Superior temporal gyrus (tissue), 1 donor: ENCODE data around the gene TNFAIP2.

Source experiments
- DNase-seq: peaks from one replicate; pipeline ENCODE4 v3.0.0-alpha.2; 2016; ENCODE audit errors: extremely low spot score

Gene TNFAIP2

GRCh38 chr14:103121846-103122584 lies 1.2 kb upstream of the TNFAIP2 start:
- no peak for DNase-seq

GRCh38 chr14:103122585-103122946 lies 695 bp upstream of the TNFAIP2 start:
- no peak for DNase-seq

- no peak for DNase-seq
These were observed 606 bp downstream of the TNFAIP2 start for GRCh38 chr14:103123634-103124500.

DNA sequence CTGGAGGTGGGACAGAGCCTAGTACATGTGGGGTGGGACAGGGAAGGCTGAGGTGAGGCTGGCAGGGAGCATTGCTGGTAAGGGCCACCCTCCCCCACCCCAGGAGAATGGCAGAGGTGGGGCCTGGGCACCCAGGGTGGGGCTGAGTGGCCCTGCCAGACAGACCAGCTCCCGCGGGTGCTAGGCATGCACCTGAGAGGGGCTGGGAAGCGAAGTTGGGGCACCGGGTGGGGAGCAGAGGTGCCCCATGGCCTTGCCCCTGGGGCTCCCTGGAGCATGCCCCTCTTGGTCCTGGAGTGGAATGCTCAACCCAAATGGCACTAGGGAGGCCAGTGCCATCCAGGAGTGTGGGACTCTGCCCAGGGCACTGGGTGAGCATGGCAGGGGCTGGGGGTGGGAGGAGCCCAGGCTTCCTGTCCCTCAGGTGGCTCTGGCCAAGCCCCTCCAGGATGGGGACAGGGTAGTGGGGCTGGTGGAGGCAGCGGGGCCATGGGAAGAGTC lies 1.3 kb downstream of the TNFAIP2 start:
- no peak for DNase-seq

DNA sequence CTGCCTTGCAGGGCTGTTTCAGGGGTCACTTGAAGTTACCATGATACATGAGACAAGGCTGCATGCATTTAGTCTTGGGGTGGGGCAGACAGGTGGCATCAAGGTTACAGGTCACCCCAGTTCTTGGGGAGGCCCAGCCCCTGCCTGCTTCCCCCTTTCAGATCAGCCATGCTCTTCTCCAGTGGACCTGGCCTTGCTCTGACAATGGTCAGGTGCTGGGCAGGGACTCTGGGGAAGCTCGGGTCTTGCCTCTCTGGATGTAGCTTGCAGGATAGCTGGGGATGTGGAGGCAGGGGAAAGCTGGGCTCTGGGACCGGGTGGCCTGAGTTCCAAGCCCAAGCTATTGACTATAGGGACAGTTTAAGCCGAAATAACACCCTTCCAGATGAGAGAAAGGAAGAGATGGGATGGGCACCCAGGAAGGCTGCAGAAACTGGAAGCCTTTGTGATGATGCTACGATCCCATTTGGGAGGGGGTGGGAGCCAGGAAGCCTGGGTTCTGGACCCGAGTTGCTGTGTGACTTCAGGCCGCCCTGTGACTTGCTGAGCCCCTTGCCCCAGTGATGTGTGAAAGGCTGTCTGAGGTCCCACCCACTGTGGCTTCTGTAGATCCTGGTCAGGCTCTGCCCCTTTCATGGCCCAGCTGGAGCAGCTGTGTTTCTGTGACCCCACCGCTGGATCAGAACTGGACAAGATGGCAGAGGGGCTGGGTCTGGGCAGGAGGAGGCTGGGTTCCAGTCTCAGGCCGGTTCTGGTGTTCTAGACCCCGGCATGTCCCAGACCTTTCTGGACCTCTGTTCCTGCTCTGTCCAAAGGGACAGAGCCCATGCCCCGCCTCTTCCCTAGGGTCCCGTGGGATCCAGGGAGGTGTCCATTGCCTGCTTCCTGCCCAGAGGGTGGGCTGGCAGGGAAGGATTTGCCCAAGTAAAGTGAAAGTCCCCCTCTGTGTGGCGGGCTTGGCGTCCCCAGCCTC lies 2.1 kb downstream of the TNFAIP2 start:
- no peak for DNase-seq

- no peak for DNase-seq
These were observed 3.0 kb downstream of the TNFAIP2 start for GRCh38 chr14:103126088-103126872.

GRCh38 chr14:103126873-103127304 lies 3.6 kb downstream of the TNFAIP2 start:
- no peak for DNase-seq

DNA sequence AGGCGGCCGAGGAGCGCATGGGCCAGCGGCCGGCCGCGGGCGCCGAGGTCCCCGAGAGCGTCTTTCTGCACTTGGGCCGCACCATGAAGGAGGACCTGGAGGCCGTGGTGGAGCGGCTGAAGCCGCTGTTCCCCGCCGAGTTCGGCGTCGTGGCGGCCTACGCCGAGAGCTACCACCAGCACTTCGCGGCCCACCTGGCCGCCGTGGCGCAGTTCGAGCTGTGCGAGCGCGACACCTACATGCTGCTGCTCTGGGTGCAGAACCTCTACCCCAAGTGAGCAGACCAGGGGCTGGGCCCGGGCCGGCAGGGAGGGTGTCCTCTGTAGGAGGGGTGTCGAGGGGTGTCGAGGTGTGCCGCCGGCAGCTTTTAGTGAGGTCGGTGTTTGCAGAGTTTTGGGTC lies 4.1 kb downstream of the TNFAIP2 start:
- no peak for DNase-seq

GRCh38 chr14:103127861-103128598 lies 4.8 kb downstream of the TNFAIP2 start:
- DNase-seq: no peak

GRCh38 chr14:103128631-103129300 lies 5.5 kb downstream of the TNFAIP2 start:
- DNase-seq: peak; percentile 36

DNA sequence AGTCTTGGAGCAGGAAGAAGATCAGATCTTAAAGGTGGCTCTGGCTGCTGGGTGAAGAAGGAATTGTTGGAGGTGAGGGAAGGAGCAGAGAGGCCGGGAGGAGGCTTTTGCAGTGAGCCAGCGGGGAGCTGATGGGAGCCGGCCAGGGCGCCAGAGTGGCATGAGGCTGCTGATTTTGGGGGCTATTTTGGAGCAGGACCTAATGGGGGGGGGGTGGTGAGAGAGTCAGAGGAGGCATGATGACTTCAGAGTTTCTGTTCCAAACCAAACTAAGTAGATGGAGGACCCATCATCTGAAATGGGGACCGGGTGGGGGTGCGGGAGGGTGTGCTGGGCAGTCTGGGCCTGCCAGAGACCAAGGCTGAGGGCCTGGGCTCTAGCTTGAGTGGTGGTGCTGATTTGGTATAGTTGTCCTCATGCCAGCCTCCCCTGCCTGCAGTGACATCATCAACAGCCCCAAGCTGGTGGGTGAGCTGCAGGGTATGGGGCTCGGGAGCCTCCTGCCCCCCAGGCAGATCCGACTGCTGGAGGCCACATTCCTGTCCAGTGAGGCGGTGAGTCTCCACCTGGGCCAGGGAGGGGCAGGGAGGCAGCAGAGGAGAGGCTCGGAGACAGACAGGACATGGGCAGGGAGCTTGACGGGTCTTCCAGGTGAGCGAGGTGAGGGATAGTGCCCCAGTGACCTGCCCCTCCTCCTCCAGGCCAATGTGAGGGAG lies 6.2 kb downstream of the TNFAIP2 start:
- no peak for DNase-seq

DNA sequence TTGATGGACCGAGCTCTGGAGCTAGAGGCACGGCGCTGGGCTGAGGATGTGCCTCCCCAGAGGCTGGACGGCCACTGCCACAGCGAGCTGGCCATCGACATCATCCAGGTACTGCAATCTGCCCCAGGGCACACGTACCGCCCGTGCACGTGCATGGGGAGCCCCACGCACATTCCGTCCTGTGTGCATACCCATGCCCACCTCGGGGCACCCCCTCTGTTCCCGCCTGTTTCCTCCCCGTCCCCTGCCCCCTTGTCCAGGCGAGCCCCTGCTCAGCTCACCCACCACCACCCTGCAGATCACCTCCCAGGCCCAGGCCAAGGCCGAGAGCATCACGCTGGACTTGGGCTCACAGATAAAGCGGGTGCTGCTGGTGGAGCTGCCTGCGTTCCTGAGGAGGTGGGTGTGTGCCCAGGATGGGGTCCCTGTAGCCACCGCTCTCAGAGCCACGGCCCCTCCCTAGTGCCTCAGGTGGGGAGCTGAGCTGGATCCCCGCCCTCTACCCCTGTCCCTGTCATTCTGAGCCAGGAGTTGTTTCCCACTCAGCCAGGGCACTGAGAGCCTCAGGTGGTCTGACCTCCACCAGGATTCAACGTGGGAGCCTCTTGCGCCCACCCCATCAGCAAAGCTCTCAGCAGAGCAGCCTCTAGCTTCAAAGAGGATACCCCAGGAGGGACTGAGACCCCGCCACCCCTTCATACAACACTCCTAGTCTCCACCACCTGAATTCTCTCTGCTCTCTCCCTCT lies 6.9 kb downstream of the TNFAIP2 start:
- DNase-seq: no peak

GRCh38 chr14:103130965-103131364 lies 7.7 kb downstream of the TNFAIP2 start:
- DNase-seq: no peak

GRCh38 chr14:103131580-103131979 lies 8.3 kb downstream of the TNFAIP2 start:
- DNase-seq: no peak

DNA sequence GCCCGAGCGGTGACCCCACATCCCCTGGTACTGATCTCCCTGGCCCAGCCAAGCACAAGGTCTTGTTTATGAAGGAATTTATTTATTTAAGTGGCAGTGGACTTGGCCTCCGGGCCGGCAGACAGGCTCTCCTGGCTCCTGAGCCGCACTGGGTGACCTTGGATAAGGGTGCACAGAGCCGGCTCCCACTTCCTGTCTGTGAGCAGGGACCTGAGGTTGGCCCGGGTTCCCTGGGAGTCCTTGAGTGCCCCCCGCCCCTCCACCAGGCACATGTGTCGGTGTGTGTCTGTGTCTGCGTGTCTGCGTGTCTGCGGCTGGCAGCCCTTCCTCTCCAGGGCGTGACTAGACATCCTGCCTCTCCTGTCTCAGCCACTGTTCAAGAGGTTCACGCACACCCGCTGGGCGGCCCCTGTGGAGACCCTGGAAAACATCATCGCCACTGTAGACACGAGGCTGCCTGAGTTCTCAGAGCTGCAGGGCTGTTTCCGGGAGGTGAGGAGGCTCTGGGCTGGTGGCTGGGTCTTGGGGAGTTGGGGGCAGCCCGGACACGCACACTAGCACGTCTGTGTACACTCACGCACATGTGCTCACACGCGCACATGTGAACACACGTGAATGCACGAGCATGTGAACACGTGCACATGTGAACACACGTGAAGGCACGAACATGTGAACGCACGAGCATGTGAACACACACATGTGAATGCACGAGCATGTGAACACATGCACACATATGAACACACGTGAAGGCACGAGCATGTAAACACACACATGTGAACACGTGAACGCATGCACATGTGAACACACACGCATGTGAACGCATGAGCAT lies 9.3 kb downstream of the TNFAIP2 start:
- DNase-seq: no peak

DNA sequence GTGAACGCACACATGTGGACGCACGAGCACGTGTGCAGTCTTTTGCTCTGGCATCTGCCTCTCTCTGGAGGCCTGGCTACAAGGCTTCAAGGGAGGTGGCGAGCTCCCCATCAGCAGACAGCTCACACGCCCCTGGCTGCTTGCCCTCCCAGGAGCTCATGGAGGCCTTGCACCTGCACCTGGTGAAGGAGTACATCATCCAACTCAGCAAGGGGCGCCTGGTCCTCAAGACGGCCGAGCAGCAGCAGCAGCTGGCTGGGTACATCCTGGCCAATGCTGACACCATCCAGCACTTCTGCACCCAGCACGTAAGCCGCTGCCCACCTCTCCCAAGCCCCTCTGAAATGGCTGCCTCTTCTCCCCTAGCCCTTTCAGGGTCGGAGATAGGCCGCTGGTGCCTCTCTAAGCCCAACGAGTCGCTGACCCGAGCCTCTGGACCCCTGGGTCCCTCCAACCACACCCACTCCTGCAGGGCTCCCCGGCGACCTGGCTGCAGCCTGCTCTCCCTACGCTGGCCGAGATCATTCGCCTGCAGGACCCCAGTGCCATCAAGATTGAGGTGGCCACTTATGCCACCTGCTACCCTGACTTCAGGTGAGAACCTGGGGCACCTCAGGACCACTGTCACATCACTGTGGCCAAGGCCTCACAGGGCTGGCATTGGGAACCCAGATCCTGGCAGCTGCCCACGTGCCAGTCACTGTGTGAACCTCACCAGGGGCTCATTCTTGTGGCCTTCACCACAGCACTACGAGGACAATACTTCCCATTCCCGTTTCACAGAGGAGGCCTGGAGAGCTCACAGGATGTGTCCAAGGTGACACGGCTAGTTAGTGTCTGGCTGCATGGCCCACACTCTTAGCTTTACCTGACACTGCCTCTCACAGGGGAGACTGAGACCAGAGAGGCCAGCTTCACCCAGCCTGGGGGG lies 10.2 kb downstream of the TNFAIP2 start:
- no peak for DNase-seq
